Duodenal mucosa (tissue), 2 donors: ENCODE data around the gene CBX7.

ENCODE experiments used
- H3K27ac ChIP-seq: one replicate; pipeline ENCODE4 v1.7.0; 2013; ENCODE audit warnings: low read depth, low read length
- H3K27me3 ChIP-seq, 2 donors: one replicate each; pipeline ENCODE4 v1.7.0; 2013; ENCODE audit warnings: low read length in 2 of 2, control low read depth in 1 of 2; ENCODE audit not compliant: insufficient read depth in 2 of 2, control insufficient read depth in 1 of 2
- H3K36me3 ChIP-seq, 2 donors: one replicate each; pipeline ENCODE4 v1.7.0; 2013; ENCODE audit warnings: low read length in 2 of 2, control low read depth in 1 of 2; ENCODE audit not compliant: insufficient read depth in 2 of 2, control insufficient read depth in 1 of 2
- H3K4me1 ChIP-seq, 2 donors: one replicate each; pipeline ENCODE4 v1.7.0; 2013; ENCODE audit warnings: low read length in 2 of 2, control low read depth in 1 of 2; ENCODE audit not compliant: insufficient read depth in 2 of 2, control insufficient read depth in 1 of 2
- H3K4me3 ChIP-seq, 2 donors: one replicate each; pipeline ENCODE4 v1.7.0; 2013; ENCODE audit warnings: low read length in 2 of 2, low read depth in 1 of 2
- H3K9ac ChIP-seq, 2 donors: one replicate each; pipeline ENCODE4 v1.7.0; 2013; ENCODE audit warnings: low read length in 2 of 2, low read depth in 1 of 2
- H3K9me3 ChIP-seq, 2 donors: one replicate each; pipeline ENCODE4 v1.7.0; 2013; ENCODE audit warnings: low read length in 2 of 2, control low read depth in 1 of 2; ENCODE audit not compliant: control insufficient read depth in 1 of 2

The CBX7 gene

DNA sequence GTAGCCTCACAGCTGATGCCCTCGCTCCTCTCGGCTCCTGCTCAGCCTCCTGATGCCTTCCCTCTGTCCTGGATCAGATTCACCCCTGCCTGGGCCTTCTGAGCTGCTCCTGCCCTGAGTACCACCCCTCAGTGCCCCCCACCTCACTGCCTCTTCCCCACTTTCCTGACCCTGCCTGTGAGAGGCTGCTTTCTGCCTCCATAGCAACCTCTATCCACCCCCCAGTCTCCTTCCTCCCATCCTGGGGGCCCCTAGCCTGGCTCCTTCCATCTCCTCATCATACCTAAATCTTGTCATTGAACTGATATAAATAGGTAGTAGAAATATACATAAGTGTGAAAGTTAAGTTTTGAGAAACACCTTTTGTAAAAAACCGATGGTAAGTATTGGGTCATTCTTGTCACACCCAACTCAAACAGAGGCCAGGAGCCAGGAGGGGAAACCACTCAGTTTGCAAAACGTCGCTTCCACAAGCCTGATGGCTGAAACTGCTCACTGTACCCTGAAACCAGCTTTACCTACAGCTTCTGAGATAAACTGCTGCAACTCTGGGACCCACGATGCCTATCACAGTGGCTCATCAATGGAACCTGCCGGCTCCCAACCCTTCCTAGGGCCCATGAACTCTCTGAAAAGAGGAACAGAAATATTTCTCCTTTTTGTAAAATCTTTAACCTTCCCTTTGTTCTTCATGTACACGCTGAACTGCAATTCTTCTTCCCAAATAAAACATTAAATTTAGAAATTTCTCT, 60.2 kb downstream of the CBX7 start:
- H3K9ac ChIP-seq = no peak overlapping the region
- H3K36me3 ChIP-seq = no peaks in the 10 kb centered on the region
- H3K27ac ChIP-seq = no peak overlapping the region
- no peaks in the 10 kb centered on the region for H3K9me3 ChIP-seq
- peaks cover 0 to 9% of the 10 kb centered on the region in 2 donors for H3K4me1 ChIP-seq
- H3K4me3 ChIP-seq = no peak overlapping the region
- H3K27me3 ChIP-seq = no peaks in the 10 kb centered on the region

DNA sequence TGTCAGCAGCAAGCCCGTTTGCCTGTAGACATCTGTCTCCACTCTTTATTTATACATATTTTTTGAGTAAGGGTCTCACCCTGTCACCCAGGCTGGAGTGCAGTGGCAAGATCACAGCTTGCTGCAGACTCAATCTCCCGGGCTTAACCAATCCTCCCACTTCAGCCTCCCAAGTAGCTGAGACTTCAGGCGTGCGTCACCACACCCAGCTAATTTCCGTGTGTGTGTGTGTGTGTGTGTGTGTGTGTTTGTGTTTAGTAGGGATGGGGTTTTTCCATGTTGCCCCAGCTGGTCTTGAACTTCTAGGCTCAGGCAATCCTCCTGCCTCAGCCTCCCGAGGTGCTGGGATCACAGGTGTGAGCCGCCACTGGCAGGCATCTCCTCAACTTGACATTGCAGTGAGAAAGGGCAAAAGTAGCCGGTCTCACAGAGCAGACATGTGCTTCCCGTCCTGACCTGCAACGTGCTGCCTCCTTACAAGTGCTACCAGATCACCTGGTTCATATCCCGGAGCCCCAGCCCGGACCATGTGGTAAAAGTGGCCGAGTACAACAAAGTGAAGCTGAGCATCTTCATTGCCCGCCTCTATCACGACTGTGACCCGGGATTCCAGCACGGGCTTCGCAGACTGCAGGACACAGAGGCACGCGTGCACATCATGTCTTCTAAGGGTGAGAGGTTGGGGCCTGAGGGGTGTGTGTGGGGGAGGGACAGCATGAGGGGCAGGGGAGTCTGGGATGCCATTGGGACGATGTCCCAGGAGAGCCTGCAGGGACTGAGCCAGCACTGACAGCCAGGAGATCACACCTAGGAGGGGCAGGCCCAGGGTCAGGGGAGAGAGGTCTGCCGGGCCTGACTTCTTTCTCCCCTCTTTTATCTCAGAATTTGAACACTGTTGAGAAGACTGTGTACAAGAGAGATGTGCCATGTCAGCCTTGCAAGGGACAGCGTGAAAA, 61.1 kb downstream of the CBX7 start:
- Histone ChIP-seq H3K9ac (no peak overlapping the region), H3K9me3 (no peaks in the 10 kb centered on the region), H3K27me3 (no peaks in the 10 kb centered on the region), H3K4me1 (peaks cover 0 to 7% of the 10 kb centered on the region in 2 donors), H3K27ac (no peak overlapping the region), H3K4me3 (no peak overlapping the region), H3K36me3 (no peaks in the 10 kb centered on the region)

DNA sequence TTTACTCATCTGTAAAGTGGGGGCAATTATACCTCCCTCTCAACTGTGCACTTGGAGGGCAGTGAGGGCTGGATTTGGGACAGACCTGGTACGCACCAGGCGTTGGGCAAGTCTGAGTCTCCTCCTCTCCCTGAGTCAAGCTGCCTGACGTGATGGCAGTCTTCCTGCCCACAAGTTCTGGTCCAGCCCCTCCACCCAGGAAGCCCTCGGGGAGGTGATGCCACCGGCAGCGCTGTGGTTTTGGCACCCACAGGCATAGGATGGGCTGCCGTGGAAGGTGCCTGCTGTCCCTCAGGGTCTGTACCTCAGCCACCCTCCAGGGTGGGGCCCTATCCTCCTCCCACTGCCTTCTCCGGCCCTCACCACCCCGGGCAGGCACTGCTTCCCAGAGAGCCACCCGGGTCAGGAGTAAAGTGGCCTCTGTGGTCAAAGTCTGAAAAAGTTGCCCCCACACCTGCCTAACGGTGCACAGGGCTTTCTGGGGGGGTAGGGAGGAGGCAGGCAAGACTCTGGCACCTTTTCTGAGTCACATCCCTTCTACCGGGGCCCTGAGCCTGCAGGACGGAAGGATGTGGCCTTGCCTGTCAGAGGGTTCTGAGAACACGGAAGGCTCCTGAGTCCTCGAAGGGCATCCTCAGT, 61.9 kb downstream of the CBX7 start:
- H3K4me1 ChIP-seq = peaks cover 0 to 7% of the 10 kb centered on the region in 2 donors
- no peak overlapping the region for H3K4me3 ChIP-seq
- peak overlapping the region; percentile 56 for H3K27ac ChIP-seq
- no peaks in the 10 kb centered on the region for H3K36me3 ChIP-seq
- peak overlapping the region in 1 of 2 donors; percentile 25 for H3K9ac ChIP-seq
- H3K27me3 ChIP-seq = no peaks in the 10 kb centered on the region
- no peaks in the 10 kb centered on the region for H3K9me3 ChIP-seq

DNA sequence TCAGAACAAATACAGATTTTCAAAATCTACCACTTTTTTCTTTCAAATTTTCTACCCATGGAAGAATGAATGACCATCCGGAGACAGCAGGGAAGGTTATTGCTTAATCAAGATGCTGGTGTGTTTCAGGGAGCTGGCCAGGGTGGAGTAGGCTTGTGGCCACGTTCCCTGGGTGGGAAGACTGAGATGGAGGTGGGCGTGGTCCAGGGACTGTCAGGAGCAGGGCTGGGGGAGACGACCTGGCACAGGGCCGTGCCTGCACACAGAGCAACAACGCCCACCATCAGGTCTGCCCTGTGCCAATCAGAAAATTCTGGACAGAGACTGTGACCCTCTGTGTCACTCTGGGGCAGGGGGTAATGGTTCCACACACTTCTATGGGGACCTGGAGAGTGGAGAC, 62.6 kb downstream of the CBX7 start:
- peaks cover 0 to 7% of the 10 kb centered on the region in 2 donors for H3K4me1 ChIP-seq
- H3K9ac ChIP-seq = peak overlapping the region in 1 of 2 donors; percentile 25
- no peaks in the 10 kb centered on the region for H3K27me3 ChIP-seq
- H3K9me3 ChIP-seq = no peaks in the 10 kb centered on the region
- H3K4me3 ChIP-seq = no peak overlapping the region
- H3K27ac ChIP-seq = no peak overlapping the region
- no peaks in the 10 kb centered on the region for H3K36me3 ChIP-seq

DNA sequence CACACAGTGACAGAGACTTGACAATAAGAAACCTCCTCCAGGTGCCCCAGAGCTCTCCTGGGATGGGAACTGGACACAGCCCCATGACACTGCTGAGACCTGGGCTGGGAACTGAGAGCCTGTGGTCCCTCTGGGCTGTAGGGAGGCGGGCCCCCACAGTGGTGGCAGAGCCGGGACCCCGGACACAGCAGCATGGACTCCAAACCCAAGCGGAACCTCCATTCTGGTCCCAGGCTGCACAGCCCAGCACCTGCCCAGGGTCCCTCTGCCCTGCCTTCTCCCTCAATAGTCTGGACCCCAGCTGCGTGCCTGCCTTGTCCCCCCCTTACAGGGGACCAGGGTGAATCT, 63.8 kb downstream of the CBX7 start:
- no peak overlapping the region for H3K4me3 ChIP-seq
- H3K9me3 ChIP-seq = no peaks in the 10 kb centered on the region
- peaks cover 0 to 7% of the 10 kb centered on the region in 2 donors for H3K4me1 ChIP-seq
- H3K36me3 ChIP-seq = no peaks in the 10 kb centered on the region
- no peak overlapping the region for H3K27ac ChIP-seq
- H3K27me3 ChIP-seq = no peaks in the 10 kb centered on the region
- H3K9ac ChIP-seq = no peak overlapping the region

DNA sequence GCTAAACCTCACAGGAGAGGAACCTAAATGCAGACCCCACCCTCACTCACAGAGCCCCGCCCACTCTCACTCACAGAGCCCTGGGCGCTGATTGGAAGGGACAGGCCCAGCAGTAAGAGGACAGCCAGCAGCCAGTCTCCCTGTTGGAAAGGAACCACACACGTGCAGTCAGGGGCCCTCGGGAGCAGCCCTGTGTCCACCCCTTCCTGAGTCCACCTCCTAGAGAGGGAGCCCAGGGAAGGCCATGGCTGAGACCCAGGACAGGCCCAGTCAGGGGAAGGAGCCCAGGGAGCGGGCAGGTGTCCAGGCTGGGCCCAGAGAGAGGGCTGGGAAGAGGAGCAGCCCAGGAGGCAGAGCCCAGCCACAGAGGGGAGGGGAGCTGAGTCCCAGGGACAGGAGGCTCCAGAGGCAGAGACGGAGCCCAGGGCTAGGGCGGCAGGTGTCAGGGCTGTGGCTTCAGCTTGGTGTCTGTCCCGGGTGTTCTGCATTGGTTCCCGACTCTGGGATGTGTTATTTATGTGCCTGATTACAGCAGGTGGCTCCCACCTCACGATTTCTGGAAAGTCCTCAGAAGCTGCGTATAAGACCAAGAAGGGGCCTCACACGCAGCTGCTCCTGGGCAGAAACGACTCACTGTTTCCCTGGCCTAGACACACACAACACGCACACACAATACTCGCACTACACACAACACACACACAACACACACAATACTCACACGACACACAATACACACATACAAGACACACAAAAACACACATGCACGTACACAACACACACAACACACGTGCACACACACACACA, 64.4 kb downstream of the CBX7 start:
- Histone ChIP-seq H3K4me3 (no peak overlapping the region), H3K27ac (no peak overlapping the region), H3K36me3 (no peaks in the 10 kb centered on the region)

DNA sequence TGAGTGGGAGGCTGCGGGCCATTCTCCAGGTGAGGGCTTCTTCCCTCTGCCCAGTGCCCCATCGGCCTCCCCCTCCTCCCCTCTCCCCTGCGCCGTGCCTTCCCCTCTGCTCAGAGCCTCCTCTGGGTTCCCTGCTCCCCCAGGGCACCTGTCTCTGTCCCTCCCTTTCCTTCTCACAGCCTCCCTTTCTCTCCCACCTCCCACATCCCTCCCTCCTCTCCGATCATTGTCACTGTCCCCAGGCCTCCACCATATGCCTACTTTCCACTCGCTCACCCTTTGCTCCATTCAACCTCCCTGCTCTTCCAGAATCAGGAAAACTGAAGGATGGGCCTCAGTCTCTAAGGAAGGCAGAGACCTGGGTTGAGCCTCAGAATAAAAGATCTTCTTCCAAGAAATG, 65.4 kb downstream of the CBX7 start:
- no peak overlapping the region for H3K4me3 ChIP-seq
- H3K36me3 ChIP-seq = no peaks in the 10 kb centered on the region
- H3K9me3 ChIP-seq = no peaks in the 10 kb centered on the region
- no peak overlapping the region for H3K9ac ChIP-seq
- H3K27me3 ChIP-seq = no peaks in the 10 kb centered on the region
- H3K27ac ChIP-seq = no peak overlapping the region
- peaks cover 0 to 7% of the 10 kb centered on the region in 2 donors for H3K4me1 ChIP-seq

More for the DNA sequence above, 64.4 kb downstream of the CBX7 start:
- Histone ChIP-seq H3K27me3 (no peaks in the 10 kb centered on the region), H3K9ac (no peak overlapping the region), H3K4me1 (peaks cover 0 to 7% of the 10 kb centered on the region in 2 donors), H3K9me3 (no peaks in the 10 kb centered on the region)

DNA sequence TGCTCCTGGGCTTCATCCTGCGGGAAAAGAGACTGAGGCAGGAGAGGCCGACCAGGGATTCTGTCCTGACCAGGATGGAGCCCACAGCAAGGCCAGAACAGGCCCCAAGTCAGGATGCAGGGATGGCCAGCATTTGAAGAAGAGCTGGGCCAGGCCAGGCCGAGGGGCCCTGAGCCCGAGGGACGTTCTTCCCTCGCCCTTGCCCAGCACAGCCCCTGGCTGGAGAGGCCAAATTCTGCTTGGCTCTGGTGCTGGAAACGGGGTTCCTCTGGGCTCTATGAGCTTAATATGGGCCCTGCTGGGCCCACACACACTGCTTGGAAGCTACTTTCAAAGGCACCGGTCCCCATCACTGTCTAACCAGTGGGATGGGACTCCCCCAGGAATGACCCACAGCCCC, 67.8 kb downstream of the CBX7 start:
- Histone ChIP-seq H3K9me3 (no peaks in the 10 kb centered on the region), H3K36me3 (peaks cover 0 to 5% of the 10 kb centered on the region in 2 donors), H3K9ac (no peak overlapping the region), H3K4me3 (no peak overlapping the region), H3K4me1 (no peaks in the 10 kb centered on the region), H3K27ac (no peak overlapping the region), H3K27me3 (no peaks in the 10 kb centered on the region)

DNA sequence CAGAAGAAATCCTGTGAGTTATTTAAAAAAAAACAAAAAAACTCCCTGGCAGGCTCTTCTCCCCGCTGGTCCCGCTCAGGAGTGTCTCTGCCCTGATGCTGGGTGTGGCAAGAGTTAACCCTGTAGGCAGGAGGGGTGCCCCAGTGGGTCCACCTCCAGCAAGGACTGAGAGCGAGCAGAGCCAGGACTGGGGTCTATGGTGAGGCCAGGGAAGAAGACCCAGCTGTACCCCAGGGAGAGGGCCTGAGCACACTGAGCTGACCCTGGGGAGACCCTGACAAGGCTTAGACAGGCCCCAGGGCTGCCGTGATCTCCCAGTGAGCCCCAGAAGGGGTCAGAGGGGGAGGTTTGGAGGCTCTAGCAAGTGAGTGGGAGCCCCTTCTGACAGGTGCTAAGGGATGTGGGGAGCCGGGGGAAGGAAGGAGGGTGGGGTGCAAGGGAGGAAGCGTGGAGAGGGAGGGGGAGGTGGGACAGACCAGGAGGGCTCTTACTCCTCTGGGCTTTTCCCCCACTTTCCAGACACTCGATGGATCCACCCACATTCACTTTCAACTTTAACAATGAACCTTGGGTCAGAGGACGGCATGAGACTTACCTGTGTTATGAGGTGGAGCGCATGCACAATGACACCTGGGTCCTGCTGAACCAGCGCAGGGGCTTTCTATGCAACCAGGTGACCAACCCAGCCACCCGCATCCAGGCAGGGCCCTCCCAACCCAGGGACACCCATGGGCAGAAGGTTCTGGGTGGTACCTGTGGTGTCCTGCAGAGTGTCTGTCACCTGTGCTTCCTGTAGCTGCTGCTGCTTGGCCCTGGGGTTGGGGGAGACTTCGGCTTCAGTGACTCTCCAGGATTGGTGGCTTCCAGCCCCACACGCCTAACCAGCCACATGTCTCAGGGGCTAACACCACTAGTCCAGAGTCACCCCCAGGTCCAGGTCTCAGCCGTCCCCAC, 69.0 kb downstream of the CBX7 start:
- Histone ChIP-seq H3K36me3 (peaks cover 0 to 5% of the 10 kb centered on the region in 2 donors), H3K27me3 (no peaks in the 10 kb centered on the region), H3K4me3 (no peak overlapping the region), H3K9ac (no peak overlapping the region), H3K4me1 (no peaks in the 10 kb centered on the region), H3K27ac (no peak overlapping the region), H3K9me3 (no peaks in the 10 kb centered on the region)
